Rectal smooth muscle tissue (tissue), 1 donor: Measurements from ENCODE around the gene NPLOC4.
"Not testable (repeated sequence)": the region's sequence is repeated elsewhere in the genome, so short reads cannot be mapped to it uniquely, and the experiment has no call there.

Experiments
- H3K27ac ChIP-seq: one replicate; pipeline ENCODE4 v1.7.0; 2013; ENCODE audit warnings: low read depth, low read length, inconsistent platforms
- H3K27me3 ChIP-seq: one replicate; pipeline ENCODE4 v1.7.0; 2013; ENCODE audit warnings: low read length; ENCODE audit not compliant: control insufficient read depth, insufficient read depth
- H3K36me3 ChIP-seq: one replicate; pipeline ENCODE4 v1.7.0; 2013; ENCODE audit warnings: low read length; ENCODE audit not compliant: control insufficient read depth, insufficient read depth
- H3K4me1 ChIP-seq: one replicate; pipeline ENCODE4 v1.7.0; 2013; ENCODE audit warnings: low read length; ENCODE audit not compliant: control insufficient read depth, insufficient read depth
- H3K4me3 ChIP-seq: one replicate; pipeline ENCODE4 v1.7.0; 2013; ENCODE audit warnings: low read length
- H3K9ac ChIP-seq: one replicate; pipeline ENCODE4 v1.7.0; 2013; ENCODE audit warnings: low read length

Gene NPLOC4

GRCh38 chr17:81641825-81642489 lies 5.0 kb upstream of the NPLOC4 start:
- H3K36me3 ChIP-seq = no peaks in the 10 kb centered on the region
- no peak overlapping the region for H3K4me3 ChIP-seq
- no peak overlapping the region for H3K9ac ChIP-seq
- H3K27ac ChIP-seq = no peak overlapping the region
- H3K27me3 ChIP-seq = no peaks in the 10 kb centered on the region
- no peaks in the 10 kb centered on the region for H3K4me1 ChIP-seq

GRCh38 chr17:81640011-81640410 lies 3.1 kb upstream of the NPLOC4 start:
- H3K9ac ChIP-seq = no peak overlapping the region
- no peaks in the 10 kb centered on the region for H3K36me3 ChIP-seq
- no peak overlapping the region for H3K27ac ChIP-seq
- H3K4me1 ChIP-seq = peaks cover 7% of the 10 kb centered on the region
- no peaks in the 10 kb centered on the region for H3K27me3 ChIP-seq
- H3K4me3 ChIP-seq = no peak overlapping the region

GRCh38 chr17:81638683-81639082 lies 1.8 kb upstream of the NPLOC4 start:
- Histone ChIP-seq H3K36me3 (no peaks in the 10 kb centered on the region), H3K4me1 (peaks cover 7% of the 10 kb centered on the region), H3K27me3 (no peaks in the 10 kb centered on the region), H3K4me3 (no peak overlapping the region), H3K9ac (no peak overlapping the region), H3K27ac (no peak overlapping the region)

- Histone ChIP-seq H3K36me3 (no peaks in the 10 kb centered on the region), H3K27me3 (no peaks in the 10 kb centered on the region), H3K4me3 (peak overlapping the region; percentile 78), H3K27ac (peak overlapping the region; percentile 88), H3K9ac (peak overlapping the region; percentile 66), H3K4me1 (peaks cover 7% of the 10 kb centered on the region)
Measured at GRCh38 chr17:81635973-81636504, 873 bp downstream of the NPLOC4 start.

GRCh38 chr17:81635431-81635830 lies 1.5 kb downstream of the NPLOC4 start:
- Histone ChIP-seq H3K27me3 (no peaks in the 10 kb centered on the region), H3K4me1 (peaks cover 7% of the 10 kb centered on the region), H3K36me3 (no peaks in the 10 kb centered on the region), H3K27ac (no peak overlapping the region), H3K4me3 (peak overlapping the region; percentile 78), H3K9ac (no peak overlapping the region)

GRCh38 chr17:81631482-81631881 lies 5.4 kb downstream of the NPLOC4 start:
- H3K27me3 ChIP-seq = no peaks in the 10 kb centered on the region
- H3K9ac ChIP-seq = no peak overlapping the region
- H3K36me3 ChIP-seq = no peaks in the 10 kb centered on the region

DNA sequence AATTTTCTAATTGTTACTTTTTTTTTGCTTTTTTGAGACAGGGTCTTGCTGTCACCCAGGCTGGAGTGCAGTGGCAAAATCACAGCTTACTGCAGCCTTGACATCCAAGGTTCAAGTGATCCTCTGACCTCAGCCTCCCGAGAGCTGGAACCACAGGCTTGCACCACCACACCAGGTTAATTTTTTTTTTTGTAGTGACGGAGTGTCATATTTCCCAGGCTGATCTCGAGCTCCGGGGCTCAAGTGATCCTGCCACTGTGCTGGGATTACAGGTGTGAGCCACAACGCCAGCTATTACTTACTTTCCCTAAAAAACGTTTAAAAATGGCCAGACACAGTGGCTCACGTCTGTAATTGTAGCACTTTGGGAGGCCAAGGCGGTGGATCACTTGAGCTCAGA lies 6.6 kb downstream of the NPLOC4 start:
- Histone ChIP-seq H3K9ac (no peak overlapping the region), H3K4me1 (peaks cover under 1% of the 10 kb centered on the region), H3K27ac (no peak overlapping the region), H3K36me3 (peaks cover 5% of the 10 kb centered on the region), H3K4me3 (no peak overlapping the region), H3K27me3 (no peaks in the 10 kb centered on the region)

More at GRCh38 chr17:81631482-81631881, 5.4 kb downstream of the NPLOC4 start:
- H3K4me3 ChIP-seq = no peak overlapping the region
- H3K27ac ChIP-seq = no peak overlapping the region
- H3K4me1 ChIP-seq = peaks cover 7% of the 10 kb centered on the region

DNA sequence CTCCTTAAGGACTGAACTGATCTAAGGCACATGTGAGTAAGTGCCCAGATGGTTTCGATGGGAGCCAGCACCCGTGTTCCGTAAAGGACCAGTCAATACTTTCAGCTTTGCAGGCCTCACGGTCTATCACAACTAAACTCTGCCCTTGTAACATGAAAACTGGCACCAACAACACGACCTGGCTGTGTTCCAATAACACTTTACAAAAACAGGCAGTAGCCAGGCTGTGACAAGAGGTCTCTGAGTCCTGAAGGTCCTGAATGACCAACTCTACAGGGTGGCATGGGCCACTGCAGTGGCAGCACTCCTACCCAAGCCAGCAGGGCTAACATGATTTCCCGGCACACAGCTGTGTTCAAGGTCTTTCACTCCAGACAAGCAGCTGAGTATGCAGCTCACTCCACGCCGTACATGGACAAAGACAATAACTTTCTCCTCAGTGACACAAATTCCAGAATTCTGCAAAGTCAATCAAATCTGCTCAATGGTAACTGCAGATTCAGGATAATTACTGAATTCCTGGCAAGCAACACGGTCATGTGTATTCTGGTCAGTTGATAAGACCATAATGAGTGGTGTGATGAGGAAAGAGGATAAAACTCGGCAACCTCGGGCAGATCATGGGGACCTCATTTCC lies 15.3 kb downstream of the NPLOC4 start:
- no peaks in the 10 kb centered on the region for H3K27me3 ChIP-seq
- H3K9ac ChIP-seq = no peak overlapping the region
- no peak overlapping the region for H3K27ac ChIP-seq
- H3K4me1 ChIP-seq = no peaks in the 10 kb centered on the region
- no peak overlapping the region for H3K4me3 ChIP-seq
- H3K36me3 ChIP-seq = peaks cover 42% of the 10 kb centered on the region

DNA sequence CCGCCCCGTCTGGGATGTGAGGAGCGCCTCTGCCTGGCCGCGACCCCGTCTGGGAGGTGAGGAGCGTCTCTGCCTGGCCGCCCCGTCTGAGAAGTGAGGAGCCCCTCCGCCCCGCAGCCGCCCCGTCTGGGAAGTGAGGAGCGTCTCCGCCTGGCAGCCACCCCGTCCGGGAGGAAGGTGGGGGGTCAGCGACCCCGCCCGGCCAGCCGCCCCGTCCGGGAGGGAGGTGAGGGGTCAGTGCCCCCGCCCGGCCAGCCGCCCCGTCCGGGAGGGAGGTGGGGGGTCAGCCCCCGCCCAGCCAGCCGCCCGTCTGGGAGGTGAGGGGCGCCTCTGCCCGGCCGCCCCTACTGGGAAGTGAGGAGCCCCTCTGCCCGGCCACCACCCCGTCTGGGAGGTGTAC lies 18.6 kb downstream of the NPLOC4 start:
- H3K4me3 ChIP-seq, H3K4me1 ChIP-seq, H3K9ac ChIP-seq, H3K27ac ChIP-seq, H3K27me3 ChIP-seq: not testable (repeated sequence)
- H3K36me3 ChIP-seq = peaks cover 32% of the 10 kb centered on the region

DNA sequence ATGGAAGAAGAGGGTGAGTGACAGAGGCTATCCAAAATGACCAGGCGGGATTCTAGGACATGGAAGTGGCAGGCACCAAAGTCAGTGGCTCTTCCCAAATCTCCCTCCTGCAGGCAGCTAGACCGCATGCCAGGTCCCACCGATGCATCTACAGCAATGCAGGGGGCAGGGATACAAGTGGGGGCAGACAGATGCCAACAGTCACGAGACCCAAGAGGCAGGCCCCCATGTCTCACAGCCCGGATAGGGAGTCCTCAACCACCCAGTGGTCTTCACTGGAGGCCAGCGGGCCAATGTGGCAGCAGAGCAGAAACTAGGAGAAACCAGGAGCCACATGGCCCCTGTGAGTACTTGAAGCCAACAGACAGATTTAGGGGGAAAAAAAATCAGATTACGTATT lies 20.0 kb downstream of the NPLOC4 start:
- Histone ChIP-seq H3K27me3 (no peaks in the 10 kb centered on the region), H3K4me1 (peaks cover 3% of the 10 kb centered on the region), H3K36me3 (peaks cover 33% of the 10 kb centered on the region), H3K4me3 (no peak overlapping the region), H3K27ac (no peak overlapping the region), H3K9ac (no peak overlapping the region)

DNA sequence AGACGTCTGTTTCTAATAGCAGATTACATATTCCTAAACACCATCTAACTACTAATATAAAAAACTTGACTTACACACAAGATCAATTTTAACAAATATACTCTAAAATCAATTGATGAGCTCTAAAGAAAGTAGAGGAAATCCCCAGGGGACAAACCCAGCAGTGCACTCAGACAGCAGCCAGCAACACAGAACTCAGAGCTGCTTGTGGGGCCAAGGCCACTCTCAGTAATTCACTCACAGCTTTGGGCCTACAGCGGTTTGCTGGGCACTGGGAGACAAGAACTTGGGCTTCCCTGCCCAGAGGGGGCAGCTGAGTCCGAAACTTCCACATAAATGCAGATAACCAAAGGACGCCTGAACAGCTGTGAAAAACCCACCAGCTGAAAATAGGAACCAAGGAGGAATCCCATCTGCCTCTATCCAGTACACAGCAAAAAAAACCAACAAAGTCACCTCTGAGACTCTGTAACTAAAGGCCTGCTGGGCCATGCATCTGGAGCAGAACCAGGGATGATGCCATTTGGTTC lies 21.4 kb downstream of the NPLOC4 start:
- no peak overlapping the region for H3K27ac ChIP-seq
- peaks cover 20% of the 10 kb centered on the region for H3K36me3 ChIP-seq
- peaks cover 3% of the 10 kb centered on the region for H3K4me1 ChIP-seq
- no peaks in the 10 kb centered on the region for H3K27me3 ChIP-seq
- H3K9ac ChIP-seq = no peak overlapping the region
- no peak overlapping the region for H3K4me3 ChIP-seq

GRCh38 chr17:81612172-81612970 lies 24.5 kb downstream of the NPLOC4 start:
- peaks cover 21% of the 10 kb centered on the region for H3K36me3 ChIP-seq

More at GRCh38 chr17:81612172-81612970, 24.5 kb downstream of the NPLOC4 start:
- H3K27ac ChIP-seq = no peak overlapping the region
- H3K9ac ChIP-seq = no peak overlapping the region
- H3K27me3 ChIP-seq = no peaks in the 10 kb centered on the region
- no peak overlapping the region for H3K4me3 ChIP-seq
- peaks cover 3% of the 10 kb centered on the region for H3K4me1 ChIP-seq
